ENCODE data around the gene MATN4. TPM values are rescaled to one million over a fixed set of nuclear protein-coding genes. Genes with fewer than 3 reads are reported as not detected.
A peak's percentile ranks its signal among the peaks of the same experiment; 100 is the strongest.

MATN4 gene
- total and polyA plus RNA-seq, 2 of the 13 experiments (the other 11 are each of a cell fraction or from before 2014, with no cell fraction given): not detected

- TF ChIP-seq ASH2L (IDR thresholded peaks at IDR 0.05; ENCODE audit: insufficient read length, low read depth, low read length) (no peak), SP1 (IDR thresholded peaks at IDR 0.05) (no peak), SP1 (CRISPR knock-in tag; IDR thresholded peaks at IDR 0.05) (peak; percentile 41; the same call in 1 of the 2 replicates), GZF1 (CRISPR knock-in tag; IDR thresholded peaks at IDR 0.05) (no peak), EED (CRISPR knock-in tag; IDR thresholded peaks at IDR 0.05) (0 out of 2 replicates have a peak, but pooled peaks have one; percentile 60), FIP1L1 (IDR thresholded peaks at IDR 0.05; ENCODE audit: borderline replicate concordance, insufficient read depth, low read depth, low read length) (no peak), ZNF547 (CRISPR knock-in tag; IDR thresholded peaks at IDR 0.05) (no peak), ZNF234 (CRISPR knock-in tag; conservative IDR thresholded peaks at IDR 0.05) (no peak), ZNF326 (CRISPR knock-in tag; IDR thresholded peaks at IDR 0.05; ENCODE audit: borderline replicate concordance) (no peak), THAP8 (CRISPR knock-in tag; IDR thresholded peaks at IDR 0.05; ENCODE audit: borderline replicate concordance) (no peak), GATA4 (IDR thresholded peaks at IDR 0.05; ENCODE audit: borderline replicate concordance, low read depth) (no peak), KLF16 (CRISPR knock-in tag; IDR thresholded peaks at IDR 0.05) (no peak), ZNF691 (CRISPR knock-in tag; IDR thresholded peaks at IDR 0.05; ENCODE audit: borderline replicate concordance, low read depth) (0 out of 2 replicates have a peak, but pooled peaks have one; percentile 56), ZNF704 (CRISPR knock-in tag; IDR thresholded peaks at IDR 0.05; ENCODE audit: borderline replicate concordance) (no peak), ZUFSP (CRISPR knock-in tag; IDR thresholded peaks at IDR 0.05; ENCODE audit: borderline replicate concordance) (no peak), ZFP36L2 (CRISPR knock-in tag; IDR thresholded peaks at IDR 0.05) (no peak), EZH2 (conservative IDR thresholded peaks at IDR 0.05; ENCODE audit: low read depth, low read length) (no peak), CBX2 (IDR thresholded peaks at IDR 0.05; ENCODE audit: low read depth, low read length) (no peak), CBX2 (CRISPR knock-in tag; IDR thresholded peaks at IDR 0.05; ENCODE audit: low read depth) (no peak)
- TF ChIP-seq, protein P1, sequence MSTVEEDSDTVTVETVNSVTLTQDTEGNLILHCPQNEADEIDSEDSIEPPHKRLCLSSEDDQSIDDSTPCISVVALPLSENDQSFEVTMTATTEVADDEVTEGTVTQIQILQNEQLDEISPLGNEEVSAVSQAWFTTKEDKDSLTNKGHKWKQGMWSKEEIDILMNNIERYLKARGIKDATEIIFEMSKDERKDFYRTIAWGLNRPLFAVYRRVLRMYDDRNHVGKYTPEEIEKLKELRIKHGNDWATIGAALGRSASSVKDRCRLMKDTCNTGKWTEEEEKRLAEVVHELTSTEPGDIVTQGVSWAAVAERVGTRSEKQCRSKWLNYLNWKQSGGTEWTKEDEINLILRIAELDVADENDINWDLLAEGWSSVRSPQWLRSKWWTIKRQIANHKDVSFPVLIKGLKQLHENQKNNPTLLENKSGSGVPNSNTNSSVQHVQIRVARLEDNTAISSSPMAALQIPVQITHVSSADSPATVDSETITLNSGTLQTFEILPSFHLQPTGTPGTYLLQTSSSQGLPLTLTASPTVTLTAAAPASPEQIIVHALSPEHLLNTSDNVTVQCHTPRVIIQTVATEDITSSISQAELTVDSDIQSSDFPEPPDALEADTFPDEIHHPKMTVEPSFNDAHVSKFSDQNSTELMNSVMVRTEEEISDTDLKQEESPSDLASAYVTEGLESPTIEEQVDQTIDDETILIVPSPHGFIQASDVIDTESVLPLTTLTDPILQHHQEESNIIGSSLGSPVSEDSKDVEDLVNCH (CRISPR knock-in tag; IDR thresholded peaks at IDR 0.05): no peak
- TF ChIP-seq, protein P2, sequence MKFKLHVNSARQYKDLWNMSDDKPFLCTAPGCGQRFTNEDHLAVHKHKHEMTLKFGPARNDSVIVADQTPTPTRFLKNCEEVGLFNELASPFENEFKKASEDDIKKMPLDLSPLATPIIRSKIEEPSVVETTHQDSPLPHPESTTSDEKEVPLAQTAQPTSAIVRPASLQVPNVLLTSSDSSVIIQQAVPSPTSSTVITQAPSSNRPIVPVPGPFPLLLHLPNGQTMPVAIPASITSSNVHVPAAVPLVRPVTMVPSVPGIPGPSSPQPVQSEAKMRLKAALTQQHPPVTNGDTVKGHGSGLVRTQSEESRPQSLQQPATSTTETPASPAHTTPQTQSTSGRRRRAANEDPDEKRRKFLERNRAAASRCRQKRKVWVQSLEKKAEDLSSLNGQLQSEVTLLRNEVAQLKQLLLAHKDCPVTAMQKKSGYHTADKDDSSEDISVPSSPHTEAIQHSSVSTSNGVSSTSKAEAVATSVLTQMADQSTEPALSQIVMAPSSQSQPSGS (CRISPR knock-in tag; IDR thresholded peaks at IDR 0.05): no peak
Observed at GRCh38 chr20:45311589-45312211, 3.6 kb upstream of the MATN4 start (continued).
